ENCODE measurements around the gene NPHS2.

Gene NPHS2

GRCh38 chr1:179575497-179576314, at the start of gene NPHS2:
NPHS2 (minus strand) TSS chr1:179575948; CDS start chr1:179575864, 84 bp downstream.
- DNase-seq, result no peak

- no peak for DNase-seq
These were observed 36.6 kb upstream of the NPHS2 start for GRCh38 chr1:179612361-179612760.

DNA sequence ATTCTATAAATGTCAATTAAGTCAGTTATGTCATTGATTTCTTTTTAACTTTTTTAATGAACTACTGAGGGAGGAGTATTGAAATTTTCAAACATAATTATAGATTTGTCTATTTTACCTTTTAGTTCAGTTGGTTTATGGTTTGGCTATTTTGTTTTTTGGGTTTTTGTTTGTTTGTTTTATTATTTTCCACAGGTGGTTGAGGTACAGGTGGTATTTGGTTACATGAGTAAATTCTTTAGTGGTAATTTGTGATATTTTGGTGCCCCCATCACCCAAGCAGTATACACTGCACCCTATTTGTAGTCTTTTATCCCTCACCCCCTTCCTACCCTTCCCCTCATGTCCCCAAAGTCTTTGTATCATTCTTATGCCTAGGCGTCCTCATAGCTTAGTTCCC, 25.3 kb upstream of the NPHS2 start:
- no peak for DNase-seq

GRCh38 chr1:179599623-179600249, 24.0 kb upstream of the NPHS2 start:
- DNase-seq, result no peak

DNA sequence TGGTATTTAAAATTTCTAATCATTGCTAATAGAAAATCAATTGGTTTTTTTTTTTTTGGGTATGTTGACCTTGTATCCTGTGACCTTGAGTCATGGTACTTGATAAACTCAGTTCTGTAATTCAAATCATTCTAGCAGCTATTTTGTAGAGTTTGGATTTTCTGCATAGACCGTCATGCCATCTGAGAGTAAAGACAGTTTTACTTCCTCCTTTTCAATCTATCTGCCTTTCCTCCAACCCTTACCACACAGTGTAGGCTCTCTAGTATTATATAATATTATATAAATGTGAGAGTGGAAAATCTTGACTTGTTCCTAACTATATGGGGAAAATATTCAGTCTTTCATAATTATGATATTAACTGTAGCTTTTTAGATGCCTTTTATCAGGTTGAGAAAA, 22.9 kb upstream of the NPHS2 start:
- DNase-seq, result no peak

DNA sequence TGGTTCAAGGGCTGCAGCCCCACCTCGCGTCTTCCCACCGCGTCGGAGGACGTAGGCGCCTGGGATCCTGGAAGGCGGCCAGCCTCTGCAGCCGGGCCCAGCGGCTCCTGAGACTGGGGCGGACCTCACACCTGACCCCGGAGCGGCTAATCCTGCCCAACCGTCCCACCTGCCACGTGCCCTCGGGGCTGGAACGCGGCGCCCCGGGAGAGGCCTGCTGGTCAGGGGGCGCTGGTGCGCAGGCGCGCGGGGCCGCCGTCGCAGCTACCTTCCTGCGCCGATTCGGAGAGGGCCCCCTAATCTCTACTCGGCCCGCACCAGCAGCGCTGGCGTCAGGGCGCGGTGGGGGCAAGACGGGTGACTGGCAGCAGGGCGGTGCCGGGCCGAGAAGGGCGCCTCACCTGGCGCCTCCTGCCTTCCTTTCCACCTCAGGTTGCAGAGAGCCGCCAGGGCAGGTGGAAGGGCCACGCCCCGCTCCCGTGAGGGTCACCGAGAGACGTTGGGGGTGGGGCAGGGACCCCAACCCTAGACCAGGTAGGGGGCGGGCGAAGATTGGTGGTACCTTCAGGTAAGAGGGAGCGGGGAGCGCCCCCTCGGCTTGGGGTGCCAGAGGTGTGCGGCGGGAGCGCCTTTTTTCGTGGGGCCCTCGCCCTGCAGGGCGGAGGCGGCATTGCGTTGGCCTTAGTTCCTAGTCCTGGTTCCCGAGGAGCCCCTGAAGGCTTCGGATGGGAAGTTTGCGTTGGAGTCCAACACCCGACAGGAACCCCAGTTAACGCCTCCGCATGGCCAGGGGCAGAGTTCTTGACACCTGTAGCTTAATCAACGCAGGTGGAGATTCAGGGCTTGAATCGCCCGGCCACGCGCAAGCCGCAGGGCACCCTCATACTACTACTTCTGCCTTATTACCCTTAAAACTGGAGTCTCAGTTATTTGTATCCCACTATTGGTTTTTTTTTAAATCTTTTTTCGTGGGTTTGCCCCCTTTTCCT, 16.1 kb upstream of the NPHS2 start, which contains the start of gene TDRD5:
Gene TDRD5 (plus strand): TSS at position 241 of the 989 bp plus-strand sequence. CDS start 784 bp downstream, outside the sequence.
- DNase-seq, result no peak

DNA sequence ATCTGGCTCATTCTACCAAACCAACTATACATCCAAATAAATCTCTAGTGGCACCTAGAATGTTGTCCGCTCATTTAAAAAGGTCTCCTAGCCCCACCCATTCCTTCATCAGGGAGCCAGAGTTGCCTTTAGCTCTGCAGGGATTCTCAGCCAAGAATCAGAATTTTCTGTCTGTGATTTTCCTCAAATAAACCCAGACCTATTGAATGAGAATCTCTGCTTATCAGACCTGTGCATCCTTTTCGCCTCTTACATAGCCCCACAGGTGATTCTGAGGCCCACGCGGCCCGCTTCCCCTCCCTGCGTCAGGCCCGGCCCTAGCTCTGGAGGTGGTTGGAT, 15.5 kb upstream of the NPHS2 start:
- DNase-seq, result no peak

- DNase-seq, result no peak
These were observed 14.9 kb upstream of the NPHS2 start for GRCh38 chr1:179590671-179591070.

DNA sequence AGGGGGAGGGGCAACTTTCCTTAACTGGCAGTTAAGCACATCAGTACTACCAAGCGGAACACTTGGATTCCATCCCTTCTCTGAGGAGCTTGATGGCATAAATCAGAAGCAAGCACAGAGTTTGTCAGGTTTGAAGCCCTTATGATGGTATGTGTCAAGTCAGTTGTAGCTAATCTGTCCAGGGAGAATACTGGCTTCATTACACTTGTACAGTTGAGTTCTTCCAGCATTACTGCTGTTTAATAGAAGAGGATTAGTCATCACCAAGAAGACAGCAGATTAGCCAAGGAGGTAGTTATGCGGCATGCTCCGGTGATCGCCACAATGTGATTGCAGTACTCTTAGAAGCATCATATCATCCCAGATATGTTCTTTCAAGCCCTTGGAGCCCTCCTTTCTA, 13.8 kb upstream of the NPHS2 start:
- no peak for DNase-seq

GRCh38 chr1:179588425-179589024, 12.8 kb upstream of the NPHS2 start:
- DNase-seq, result no peak

DNA sequence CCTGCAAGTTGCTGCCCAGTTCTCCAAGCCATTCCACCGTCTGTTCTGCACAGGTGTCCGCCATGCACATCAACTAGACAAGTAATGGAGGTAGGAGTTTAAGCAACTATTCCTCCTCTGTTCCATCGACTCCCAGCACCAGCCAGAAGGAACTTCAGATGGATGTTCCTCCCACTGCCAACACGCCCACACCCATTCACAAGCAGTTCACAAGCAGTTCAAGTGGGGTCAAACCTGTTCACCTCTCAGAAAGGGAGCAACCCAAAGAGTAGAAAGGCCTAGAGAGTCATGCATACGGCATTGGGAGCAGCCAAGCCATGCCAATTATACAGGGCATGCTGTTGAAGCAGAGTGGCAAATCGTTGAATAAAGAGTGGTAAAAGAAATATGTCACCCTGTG, 11.6 kb upstream of the NPHS2 start:
- DNase-seq, result no peak

- DNase-seq, result no peak
These were observed 10.5 kb upstream of the NPHS2 start for GRCh38 chr1:179586107-179586823.

DNA sequence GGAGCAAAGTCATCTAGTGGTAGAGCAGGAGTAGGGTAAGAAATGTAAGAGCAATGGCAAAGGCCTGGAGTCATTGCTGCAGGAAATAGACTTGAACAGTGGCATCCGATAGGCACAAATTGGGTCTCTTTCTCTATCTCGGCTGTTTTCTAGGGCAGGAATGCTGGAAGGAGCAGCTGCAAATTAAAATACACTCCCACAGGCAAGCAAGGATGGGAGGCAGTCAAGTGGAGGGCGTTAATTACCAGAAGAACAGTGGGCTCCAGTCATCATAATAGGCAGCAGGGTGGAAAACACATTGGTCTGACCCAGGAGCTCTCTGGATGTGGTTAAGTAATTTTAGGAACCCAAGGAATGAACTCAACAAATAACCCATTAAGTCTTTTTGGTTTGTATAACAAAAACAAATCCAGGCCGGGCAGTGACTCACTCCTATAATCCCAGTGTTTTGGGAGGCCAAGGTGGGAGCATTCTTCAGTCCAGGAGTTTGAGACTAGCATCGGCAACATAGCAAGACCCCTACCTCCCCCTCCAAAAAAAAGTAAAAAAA, 8.1 kb upstream of the NPHS2 start:
- no peak for DNase-seq

DNA sequence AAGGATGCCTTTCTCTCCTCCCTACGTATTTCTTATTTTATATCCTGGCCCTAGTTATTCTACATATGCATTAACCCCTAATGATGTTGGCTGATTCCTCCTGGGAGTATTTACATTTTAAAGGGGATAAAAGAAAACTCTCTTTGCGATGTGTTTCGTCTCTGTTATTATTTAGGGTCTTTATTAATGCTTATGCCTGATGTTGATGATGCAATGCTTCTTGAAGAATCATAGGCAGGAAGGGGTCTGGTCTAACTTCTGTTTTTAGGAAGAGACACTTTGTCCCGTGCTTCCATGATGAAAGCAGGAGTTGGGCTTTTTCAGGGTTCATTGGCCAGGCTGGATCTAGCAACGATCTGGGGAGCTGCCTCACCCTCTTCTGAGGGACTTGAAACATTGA, 761 bp upstream of the NPHS2 start:
- DNase-seq, result no peak

GRCh38 chr1:179558078-179558477, 17.7 kb downstream of the NPHS2 start:
- no peak for DNase-seq

DNA sequence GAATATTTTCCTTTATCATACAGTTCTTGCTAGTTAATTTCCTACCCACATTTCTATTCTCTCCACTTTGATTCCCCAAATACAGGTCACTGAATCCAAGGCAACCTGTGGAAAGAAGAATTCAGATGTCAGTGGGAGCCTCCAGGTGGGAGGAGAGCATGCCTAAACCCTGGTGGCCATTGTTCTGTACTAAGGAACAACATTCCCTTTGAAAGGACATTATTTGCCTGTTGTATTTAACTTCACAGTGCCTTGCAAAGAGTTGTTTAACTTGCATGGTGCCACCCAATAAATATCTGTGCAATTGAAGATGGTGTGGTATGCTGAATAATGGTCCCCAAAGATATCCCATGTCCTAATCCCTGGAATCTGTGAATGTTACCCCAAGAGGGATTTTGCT, 21.3 kb downstream of the NPHS2 start:
- no peak for DNase-seq

GRCh38 chr1:179550746-179551682, 24.7 kb downstream of the NPHS2 start:
- DNase-seq, result no peak

DNA sequence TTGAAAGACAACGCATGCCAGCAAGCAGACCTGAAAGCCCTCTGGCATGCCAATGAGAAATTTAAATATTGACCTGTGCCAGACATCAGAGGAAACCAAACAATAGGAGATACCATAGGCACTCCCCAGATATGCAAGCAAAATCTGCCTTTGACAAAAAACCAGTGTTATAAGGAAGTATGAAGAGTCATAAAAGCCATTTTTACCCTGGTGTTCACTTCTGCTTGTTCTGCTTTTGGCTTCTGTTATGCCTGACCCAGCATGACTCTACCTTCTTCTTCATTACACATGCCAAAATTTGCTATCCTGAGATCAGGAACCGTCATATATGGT, 26.4 kb downstream of the NPHS2 start:
- DNase-seq, result no peak

DNA sequence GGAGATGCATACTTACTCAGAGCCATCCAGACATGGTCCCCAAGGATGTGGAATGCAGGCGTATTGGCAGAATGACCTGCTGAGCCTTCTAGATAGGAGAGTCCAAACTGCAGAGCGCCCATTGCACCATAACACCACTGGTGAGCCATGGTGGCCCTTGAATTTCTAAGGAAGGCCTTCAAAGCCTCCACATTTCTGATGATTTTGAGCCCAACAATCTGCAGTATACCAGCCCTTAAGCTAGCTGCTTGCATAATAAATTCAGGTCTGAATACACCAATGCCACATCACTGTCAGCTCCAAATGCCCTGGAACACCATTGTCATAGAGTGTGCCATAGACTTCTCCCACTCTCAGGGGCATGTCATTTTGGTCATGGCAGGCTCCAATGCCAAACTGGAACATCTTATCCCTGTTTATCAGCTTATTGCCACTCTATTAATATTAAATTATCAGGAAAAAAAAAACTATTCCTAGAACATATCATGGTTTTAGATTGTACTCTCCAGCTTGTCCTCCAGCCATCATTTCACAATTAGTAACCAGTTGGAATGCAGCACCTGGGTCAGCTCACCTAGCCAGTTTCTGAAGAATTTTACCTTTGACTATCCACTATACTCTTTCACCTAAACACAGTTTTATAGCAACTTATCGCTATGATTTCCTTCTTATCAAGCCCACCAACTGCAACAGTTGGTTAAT, 26.9 kb downstream of the NPHS2 start:
- DNase-seq, result no peak

- DNase-seq, result no peak
These were observed 28.7 kb downstream of the NPHS2 start for GRCh38 chr1:179547021-179547535.

Data from NCI-H2029 (cell line).